Loucy (cell line): Measurements from ENCODE around the gene UBE2Q1.

Experiments used
- H2AFZ ChIP-seq: fragments of 200-600 bp; sonication (generic); 2 replicates; pipeline ENCODE4 v1.6.0; 2016; ENCODE audit warnings: antibody characterized with exemption, mild to moderate bottlenecking, low read length, moderate library complexity
- H3F3A ChIP-seq: fragments of 200-600 bp; 2 replicates; pipeline ENCODE4 v1.6.0; 2016; ENCODE audit warnings: antibody characterized with exemption, low read depth, mild to moderate bottlenecking
- H3K27me3 ChIP-seq: fragments of 200-600 bp; sonication (generic); 2 replicates; pipeline ENCODE4 v1.6.1; 2014; ENCODE audit warnings: low read length, mild to moderate bottlenecking; ENCODE audit not compliant: insufficient read depth, poor library complexity, severe bottlenecking
- H3K36me3 ChIP-seq: fragments of 200-600 bp; sonication (generic); 2 replicates; pipeline ENCODE4 v1.6.1; 2016; ENCODE audit warnings: low read length; ENCODE audit not compliant: insufficient read depth
- H3K4me1 ChIP-seq: fragments of 200-600 bp; sonication (generic); 2 replicates; pipeline ENCODE4 v1.5.1; 2014; ENCODE audit warnings: low read length, mild to moderate bottlenecking; ENCODE audit not compliant: insufficient read depth, poor library complexity, severe bottlenecking
- H3K4me2 ChIP-seq: fragments of 200-600 bp; sonication (generic); 2 replicates; pipeline ENCODE4 v1.6.0; 2014; ENCODE audit warnings: antibody characterized with exemption, low read length, low read depth, mild to moderate bottlenecking; ENCODE audit not compliant: poor library complexity, severe bottlenecking
- H3K4me3 ChIP-seq: fragments of 200-600 bp; sonication (generic); 2 replicates; pipeline ENCODE4 v1.5.1; 2014; ENCODE audit warnings: low read length, mild to moderate bottlenecking, mixed read lengths; ENCODE audit not compliant: poor library complexity, severe bottlenecking
- H3K79me2 ChIP-seq: fragments of 200-600 bp; sonication (generic); 2 replicates; pipeline ENCODE4 v1.6.1; 2014; ENCODE audit warnings: low read length; ENCODE audit not compliant: insufficient read depth
- H3K9ac ChIP-seq: fragments of 200-600 bp; sonication (generic); 2 replicates; pipeline ENCODE4 v1.6.0; 2014; ENCODE audit warnings: mild to moderate bottlenecking, low read depth, low read length, moderate library complexity; ENCODE audit not compliant: poor library complexity, severe bottlenecking
- H3K9me2 ChIP-seq: fragments of 200-600 bp; sonication (generic); replicated peaks from 2 replicates; pipeline ENCODE4 v1.6.1; 2016; ENCODE audit warnings: low read depth, low read length, mixed read lengths
- H3K9me3 ChIP-seq: fragments of 200-600 bp; sonication (generic); 2 replicates; pipeline ENCODE4 v1.6.1; 2014; ENCODE audit warnings: mild to moderate bottlenecking, antibody characterized with exemption, low read length, low read depth; ENCODE audit not compliant: insufficient read depth
- H4K20me1 ChIP-seq: fragments of 200-600 bp; sonication (generic); 2 replicates; pipeline ENCODE4 v1.6.0; 2014; ENCODE audit warnings: antibody characterized with exemption, low read length, mild to moderate bottlenecking; ENCODE audit not compliant: insufficient read depth, poor library complexity, severe bottlenecking
- CTCF ChIP-seq: fragments of 200-600 bp; sonication (generic); conservative IDR thresholded peaks from 2 replicates; pipeline ENCODE4 v1.5.1; 2014; ENCODE audit warnings: mild to moderate bottlenecking, antibody characterized with exemption, low read length
- EZH2phosphoT487 ChIP-seq: fragments of 200-600 bp; IDR thresholded peaks from 2 replicates; pipeline ENCODE4 v1.6.1; 2018; ENCODE audit warnings: antibody characterized with exemption, mild to moderate bottlenecking, moderate library complexity, borderline replicate concordance

UBE2Q1 gene

DNA sequence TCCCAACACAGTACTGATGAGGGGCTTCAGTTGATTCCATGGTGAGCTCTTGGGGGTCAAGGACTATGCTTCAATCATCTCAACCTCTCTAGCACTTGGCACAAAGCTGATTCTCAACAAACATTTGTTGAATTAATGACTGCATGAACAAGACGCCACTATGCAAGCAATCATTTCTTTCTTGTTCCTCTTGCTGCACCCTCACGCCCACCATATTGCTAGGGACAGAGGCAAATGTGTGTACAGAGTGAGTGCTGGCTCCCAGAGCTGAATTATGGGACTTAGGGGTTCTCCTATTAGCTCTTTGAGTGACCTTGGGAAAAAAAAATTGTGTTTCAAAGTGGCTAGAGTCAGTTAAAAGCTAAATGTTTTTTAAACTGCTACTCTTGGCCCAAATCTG is 47.1 kb upstream of the UBE2Q1 start:
- Histone ChIP-seq H3F3A (0 out of 2 replicates have a peak, but pooled peaks cover 3% of the 10 kb centered on the region), H3K9me3 (no peaks in the 10 kb centered on the region), H3K4me3 (peak overlapping the region; percentile 81), H3K79me2 (peaks cover 95% of the 10 kb centered on the region), H2AFZ (no peak overlapping the region), H3K27me3 (no peaks in the 10 kb centered on the region), H3K36me3 (peaks cover 27% of the 10 kb centered on the region; the same call in 1 of the 2 replicates), H3K9ac (no peak overlapping the region), H3K9me2 (no peaks in the 10 kb centered on the region), H4K20me1 (peaks cover 71% of the 10 kb centered on the region), H3K4me1 (peaks cover 58% of the 10 kb centered on the region), H3K4me2 (peak overlapping the region; percentile 98)
- TF ChIP-seq EZH2phosphoT487 (no peak), CTCF (no peak)

DNA sequence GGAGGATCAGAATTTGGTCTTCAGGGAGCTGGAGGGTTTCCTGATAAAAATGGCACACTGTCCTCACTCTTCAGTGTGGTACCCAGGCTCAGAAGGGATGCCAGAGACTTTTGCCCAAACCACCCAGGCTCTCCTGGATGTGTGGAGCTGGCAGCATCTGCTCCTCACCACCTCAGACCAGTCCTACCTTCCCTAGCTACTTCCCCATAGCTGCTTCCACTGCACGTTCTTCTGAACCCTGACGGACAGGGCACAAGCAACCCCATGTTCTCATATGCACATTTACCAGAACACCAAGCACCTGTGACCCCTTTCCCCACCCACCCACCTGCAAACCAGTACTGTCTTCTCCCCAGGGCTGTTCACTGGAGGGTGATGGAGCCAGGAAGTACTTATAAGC is 44.9 kb upstream of the UBE2Q1 start:
- no peak overlapping the region for H2AFZ ChIP-seq
- H3K4me2 ChIP-seq, result peak overlapping the region; percentile 98
- H3K4me3 ChIP-seq, result no peak overlapping the region
- peaks cover 43% of the 10 kb centered on the region for H3K4me1 ChIP-seq
- TF ChIP-seq EZH2phosphoT487, result no peak
- no peak for TF ChIP-seq CTCF
- peaks cover 44% of the 10 kb centered on the region for H3K36me3 ChIP-seq
- H3K9ac ChIP-seq, result no peak overlapping the region
- H3K79me2 ChIP-seq, result peaks cover 93% of the 10 kb centered on the region
- H3K27me3 ChIP-seq, result no peaks in the 10 kb centered on the region
- H4K20me1 ChIP-seq, result peaks cover 83% of the 10 kb centered on the region
- H3K9me2 ChIP-seq, result no peaks in the 10 kb centered on the region
- no peaks in the 10 kb centered on the region for H3F3A ChIP-seq
- no peaks in the 10 kb centered on the region for H3K9me3 ChIP-seq

DNA sequence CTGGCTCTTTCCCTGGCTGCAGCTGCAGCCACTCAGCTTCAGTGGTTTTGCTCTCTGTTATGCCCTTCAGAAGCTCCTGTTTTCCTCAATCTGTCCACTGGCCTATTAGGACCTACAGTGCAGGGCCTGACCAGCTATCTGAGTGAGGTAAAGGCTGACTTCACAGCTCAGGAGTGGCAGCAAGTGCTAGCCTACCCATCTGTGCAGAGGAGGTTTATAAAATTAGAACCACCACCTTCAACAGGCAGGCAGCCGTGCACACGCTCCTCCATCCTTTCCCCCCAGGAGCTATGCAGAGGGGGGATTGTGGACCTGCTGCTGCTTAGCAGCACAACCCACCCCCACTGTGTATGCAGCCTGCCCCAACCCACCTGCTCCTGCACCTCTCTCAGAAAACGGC is 41.2 kb upstream of the UBE2Q1 start:
- Histone ChIP-seq H3K4me2 (peak overlapping the region; percentile 36), H3K36me3 (peaks cover 73% of the 10 kb centered on the region)

More for the DNA sequence above, 41.2 kb upstream of the UBE2Q1 start:
- no peak for TF ChIP-seq CTCF
- TF ChIP-seq EZH2phosphoT487, result no peak
- Histone ChIP-seq H3K4me1 (peaks cover 20% of the 10 kb centered on the region), H3K9ac (no peak overlapping the region), H3K27me3 (no peaks in the 10 kb centered on the region), H2AFZ (no peak overlapping the region), H3K9me3 (no peaks in the 10 kb centered on the region), H3K9me2 (no peaks in the 10 kb centered on the region), H3K79me2 (peaks cover 59% of the 10 kb centered on the region), H3K4me3 (no peak overlapping the region), H3F3A (no peaks in the 10 kb centered on the region), H4K20me1 (peaks cover 56% of the 10 kb centered on the region)
